Heart left ventricle (tissue), 16 donors: ENCODE results near the gene ZBTB42. TPM values are rescaled to one million over a fixed set of nuclear protein-coding genes. Genes with fewer than 3 reads are reported as not detected.

Source experiments
- ATAC-seq, 4 donors: fragments of 200-7000 bp; cut with Tn5 transposase; one replicate each; pipeline ENCODE4 v1.9.1; 2020 to 2022; ENCODE audit warnings: moderate library complexity in 4 of 4, mild to moderate bottlenecking in 3 of 4, moderate number of reproducible peaks in 1 of 4
- DNase-seq, 5 donors: peaks; one replicate each; pipeline ENCODE4 v3.0.0-alpha.2; 2020
- H3K27ac ChIP-seq, 12 donors: fragments of 200-600 bp; sonication (generic) in 4 of 12; one replicate each; pipeline versions ENCODE4 v1.5.0 to v1.8.0; 2016 to 2022; ENCODE audit warnings: mild to moderate bottlenecking in 2 of 12
- H3K27me3 ChIP-seq, 9 donors: fragments of 200-600 bp; sonication (generic) in 2 of 9; one replicate each; pipeline versions ENCODE4 v1.5.1 to v1.8.0; 2016 to 2022; ENCODE audit warnings: mild to moderate bottlenecking in 3 of 9
- H3K36me3 ChIP-seq, 9 donors: fragments of 200-600 bp; sonication (generic) in 2 of 9; one replicate each; pipeline versions ENCODE4 v1.5.0 to v1.8.0; 2018 to 2022; ENCODE audit warnings: mild to moderate bottlenecking in 2 of 9
- H3K4me1 ChIP-seq, 12 donors: fragments of 200-600 bp; sonication (generic) in 4 of 12; one replicate each; pipeline versions ENCODE4 v1.5.0 to v1.8.0; 2016 to 2022; ENCODE audit warnings: mild to moderate bottlenecking in 3 of 12
- H3K4me3 ChIP-seq, 12 donors: fragments of 200-600 bp; sonication (generic) in 4 of 12; one replicate each; pipeline versions ENCODE4 v1.5.0 to v1.8.0; 2017 to 2022; ENCODE audit warnings: mild to moderate bottlenecking in 9 of 12, moderate library complexity in 4 of 12
- H3K9me3 ChIP-seq, 12 donors: fragments of 200-600 bp; sonication (generic) in 4 of 12; one replicate each; pipeline versions ENCODE4 v1.5.0 to v1.8.0; 2016 to 2022; ENCODE audit warnings: mild to moderate bottlenecking in 1 of 12
- CTCF ChIP-seq, 12 donors: fragments of 200-600 bp; sonication (generic) in 4 of 12; IDR thresholded peaks; one replicate each; pipeline versions ENCODE4 v1.5.0 to v1.8.0; 2018 to 2022; ENCODE audit warnings: antibody characterized with exemption in 12 of 12, mild to moderate bottlenecking in 5 of 12
- POLR2A ChIP-seq, 2 donors: fragments of 450-650 bp; IDR thresholded peaks; one replicate each; pipeline ENCODE4 v1.6.1; 2017; ENCODE audit warnings: antibody characterized with exemption in 2 of 2, mild to moderate bottlenecking in 2 of 2, moderate library complexity in 2 of 2
- WGBS, 4 donors: extraction: QIAGEN DNeasy Blood & Tissue Kit in 2 of 4; methylation state at CpG; one replicate each; pipeline versions ENCODE4 v1.1.5 to v1.1.7; 2013 to 2018; 5-methylcytosine and 5-hydroxymethylcytosine counted together
- intact Hi-C, 10 donors: fragments of 100-400 bp; cut with DNase I; formaldehyde crosslinking; loops; one replicate each; pipeline versions ENCODE4 v1.11.1 to v1.14.2; 2022
- polyA plus RNA-seq, 2 donors: library from polyadenylated mRNA; stranded (reverse); fragments of 200-250 nt; gene quantifications; one replicate each; pipeline ENCODE4 v1.2.3, GENCODE V29; 2013
- total RNA-seq, 9 donors: library from RNA; depleted of rRNA in 2 of 9; stranded (reverse); fragments of >200 nt in 2 of 9; fragmentation: NEBNext Ultra II Directional in 3 of 9; extraction: Animal tissue kit (Norgen Biotek cat#: 25700) in 3 of 9; gene quantifications; one replicate each; pipeline versions ENCODE4 v1.1.0 to v1.2.4, GENCODE V29; 2016 to 2023
- donor health status: ischemic (EF 13 %, LVEDD 7.1; RV severe dilation, severe dysfunction).
- donor health status: healthy with polysubstance abuse.
- donor health status: DM: no; HTN: yes; CAD: no.
- donor health status: DM: no; HTN: no; CAD: no.
- donor health status: ischemic (EF 25% LVEDD 6.9; RV normal size, moderate dysfunction).
- donor health status: ischemic (EF 25% LVEDD 5.7; RV mildly dilated, moderate dysfunction).
- donor health status: healthy.
- donor health status: DM: yes; HTN: yes; CAD: no.
- donor health status: ischemic (EF 35%, LVEDD 5.7; RV mildly dilated, moderate dysfunction).
- donor health status: nonischemic (EF 11% LVEDD 7.7; RV severe dilation, severe dysfunction).
- donor health status: DM: yes; HTN: yes; CAD: no.
- donor health status: PGD.
- donor health status: ischemic (EF 29% LVEDD 5.4; RV normal size, mild dysfunction).
- donor health status: nonischemic (EF 23%, LVEDD 6.1; RV moderate dilation, normal function).

ZBTB42 gene
- total and polyA plus RNA-seq, 11 donors = 4.2 to 12.9 (median 7.4) TPM

- WGBS, 4 donors = 75 to 87% (median 84%) methylated on average over 13 to 15 of the region's 15 CpGs
- no peak for TF ChIP-seq CTCF (IDR thresholded peaks at IDR 0.05)
- no peak for TF ChIP-seq POLR2A (IDR thresholded peaks at IDR 0.05)
- no peaks in the 10 kb centered on the region for H3K27me3 ChIP-seq
- no peak overlapping the region for H3K4me3 ChIP-seq
- H3K27ac ChIP-seq = no peak overlapping the region
- H3K4me1 ChIP-seq = no peaks in the 10 kb centered on the region
- H3K9me3 ChIP-seq = no peaks in the 10 kb centered on the region
- DNase-seq (no peak), ATAC-seq (no peak)
- intact Hi-C loops = no loop called here
- H3K36me3 ChIP-seq = peaks cover 0 to 63% (median 33%) of the 10 kb centered on the region in 9 donors
Measured at GRCh38 chr14:104777808-104778249, 23.1 kb upstream of the ZBTB42 start.

GRCh38 chr14:104778694-104779331 lies 22.1 kb upstream of the ZBTB42 start:
- Histone ChIP-seq H3K27ac (no peak overlapping the region), H3K4me3 (no peak overlapping the region), H3K9me3 (no peaks in the 10 kb centered on the region), H3K27me3 (no peaks in the 10 kb centered on the region), H3K36me3 (peaks cover 0 to 54% (median 25%) of the 10 kb centered on the region in 9 donors), H3K4me1 (peaks cover 0 to 3% (median 0%) of the 10 kb centered on the region in 12 donors)
- WGBS, 4 donors = 86 to 100% (median 91%) methylated on average over 4 to 15 of the region's 15 CpGs
- DNase-seq = no peak
- intact Hi-C loops = no loop called here
- TF ChIP-seq CTCF (IDR thresholded peaks at IDR 0.05) (no peak), POLR2A (IDR thresholded peaks at IDR 0.05) (no peak)
- no peak for ATAC-seq

- ATAC-seq (no peak), DNase-seq (no peak)
- Histone ChIP-seq H3K27ac (no peak overlapping the region), H3K4me1 (peaks cover 0 to 15% (median 0%) of the 10 kb centered on the region in 12 donors), H3K9me3 (no peaks in the 10 kb centered on the region), H3K4me3 (no peak overlapping the region), H3K36me3 (peaks cover 0 to 46% (median 21%) of the 10 kb centered on the region in 9 donors), H3K27me3 (no peaks in the 10 kb centered on the region)
- intact Hi-C loops = no loop called here
- WGBS, 4 donors = 90 to 94% (median 92%) methylated on average over 27 to 32 of the region's 32 CpGs
- no peak for TF ChIP-seq CTCF (IDR thresholded peaks at IDR 0.05)
Measured at GRCh38 chr14:104779776-104780512, 21.0 kb upstream of the ZBTB42 start.

GRCh38 chr14:104780513-104781030 lies 20.3 kb upstream of the ZBTB42 start:
- Histone ChIP-seq H3K27ac (no peak overlapping the region), H3K36me3 (peaks cover 0 to 41% (median 17%) of the 10 kb centered on the region in 9 donors), H3K9me3 (no peaks in the 10 kb centered on the region), H3K4me1 (peaks cover 0 to 19% (median 0%) of the 10 kb centered on the region in 12 donors), H3K4me3 (no peak overlapping the region), H3K27me3 (no peaks in the 10 kb centered on the region)
- 91 to 94% (median 92%) methylated on average over 11 to 24 of the region's 24 CpGs for WGBS, 4 donors
- intact Hi-C loops = no loop called here
- no peak for ATAC-seq
- DNase-seq = no peak
- no peak for TF ChIP-seq CTCF (IDR thresholded peaks at IDR 0.05)
